Peyer's patch (tissue), 4 donors: ENCODE results near the gene CDH9. TPM values are rescaled to one million over a fixed set of nuclear protein-coding genes. Genes with fewer than 3 reads are reported as not detected.

Source experiments
- DNase-seq, 3 donors: peaks; one replicate each; pipeline ENCODE4 v3.0.0-alpha.2; 2017 to 2019
- H3K27ac ChIP-seq, 4 donors: fragments of 200-600 bp; sonication (generic); one replicate each; pipeline ENCODE4 v1.5.1; 2016 to 2019
- H3K27me3 ChIP-seq, 2 donors: fragments of 200-600 bp; sonication (generic); one replicate each; pipeline ENCODE4 v1.5.1; 2019
- H3K36me3 ChIP-seq, 3 donors: fragments of 200-600 bp; sonication (generic); one replicate each; pipeline ENCODE4 v1.5.1; 2016 to 2019
- H3K4me1 ChIP-seq, 4 donors: fragments of 200-600 bp; sonication (generic); one replicate each; pipeline ENCODE4 v1.5.1; 2016 to 2019
- H3K4me3 ChIP-seq, 4 donors: fragments of 200-600 bp; sonication (generic); 1 replicate in 3 of 4; 2 replicates in 1 of 4; pipeline ENCODE4 v1.5.1; 2016 to 2019; ENCODE audit warnings: mild to moderate bottlenecking in 1 of 4
- H3K9me3 ChIP-seq, 4 donors: fragments of 200-600 bp; sonication (generic); one replicate each; pipeline ENCODE4 v1.5.1; 2016 to 2019; ENCODE audit warnings: mild to moderate bottlenecking in 1 of 4
- CTCF ChIP-seq, 6 experiments: fragments of 450-650 bp in 4 of 6; fragments of 200-600 bp in 2 of 6; sonication (generic) in 1 of 6; IDR thresholded peaks; one replicate each; pipeline ENCODE4 v1.5.1; 2017 to 2019; ENCODE audit warnings: antibody characterized with exemption in 6 of 6, mild to moderate bottlenecking in 3 of 6, moderate library complexity in 1 of 6
- POLR2A ChIP-seq, 2 donors: fragments of 450-650 bp; IDR thresholded peaks; one replicate each; pipeline ENCODE4 v1.5.1; 2017; ENCODE audit warnings: antibody characterized with exemption in 2 of 2, mild to moderate bottlenecking in 2 of 2, moderate library complexity in 2 of 2
- total RNA-seq, 4 donors: library from RNA; depleted of rRNA; stranded (reverse); fragments of >200 nt; gene quantifications; one replicate each; pipeline ENCODE4 v1.1.0, GENCODE V29; 2016

The CDH9 gene
- total RNA-seq, 4 donors from 2014 or later: not detected

DNA sequence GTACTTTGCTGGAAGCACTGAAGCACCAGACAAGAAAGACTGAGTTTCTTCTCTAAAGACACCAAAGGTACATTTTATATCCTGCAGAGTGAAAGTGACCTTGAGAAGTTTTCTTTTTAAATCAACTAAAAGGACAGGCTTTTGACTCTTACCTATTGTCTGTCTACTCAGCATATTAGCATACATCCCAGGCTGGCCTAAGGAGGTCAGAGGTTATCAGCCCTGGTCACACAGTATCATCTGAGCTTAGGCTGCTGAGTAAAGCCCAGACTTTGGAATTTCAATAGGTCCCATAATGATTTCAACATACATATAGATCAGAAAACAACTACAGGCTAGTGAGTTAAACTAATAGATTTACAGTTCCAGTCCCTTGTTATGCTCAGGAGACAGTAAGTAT, 10.1 kb upstream of the CDH9 start:
- H3K4me1 ChIP-seq: no peaks in the 10 kb centered on the region
- H3K4me3 ChIP-seq: no peak overlapping the region
- H3K27me3 ChIP-seq: no peaks in the 10 kb centered on the region
- no peaks in the 10 kb centered on the region for H3K9me3 ChIP-seq
- TF ChIP-seq POLR2A (IDR thresholded peaks at IDR 0.05) (no peak), CTCF (IDR thresholded peaks at IDR 0.05) (no peak)
- no peak overlapping the region for H3K27ac ChIP-seq
- no peaks in the 10 kb centered on the region for H3K36me3 ChIP-seq
- no peak for DNase-seq

GRCh38 chr5:27041372-27041771, 3.0 kb upstream of the CDH9 start:
- no peak for TF ChIP-seq CTCF (IDR thresholded peaks at IDR 0.05)
- TF ChIP-seq POLR2A (IDR thresholded peaks at IDR 0.05): no peak
- Histone ChIP-seq H3K4me1 (no peaks in the 10 kb centered on the region), H3K4me3 (no peak overlapping the region), H3K27ac (no peak overlapping the region), H3K27me3 (no peaks in the 10 kb centered on the region), H3K9me3 (no peaks in the 10 kb centered on the region), H3K36me3 (no peaks in the 10 kb centered on the region)
- no peak for DNase-seq

GRCh38 chr5:27034565-27034964, 3.8 kb downstream of the CDH9 start:
- H3K27me3 ChIP-seq: no peaks in the 10 kb centered on the region
- no peaks in the 10 kb centered on the region for H3K36me3 ChIP-seq
- no peak for DNase-seq
- H3K9me3 ChIP-seq: no peaks in the 10 kb centered on the region
- H3K4me1 ChIP-seq: no peaks in the 10 kb centered on the region
- TF ChIP-seq CTCF (IDR thresholded peaks at IDR 0.05): no peak
- no peak overlapping the region for H3K4me3 ChIP-seq
- no peak overlapping the region for H3K27ac ChIP-seq

- H3K4me3 ChIP-seq: no peak overlapping the region
- no peak for TF ChIP-seq POLR2A (IDR thresholded peaks at IDR 0.05)
- H3K27ac ChIP-seq: no peak overlapping the region
- H3K4me1 ChIP-seq: no peaks in the 10 kb centered on the region
- no peak for DNase-seq
- no peaks in the 10 kb centered on the region for H3K27me3 ChIP-seq
- no peaks in the 10 kb centered on the region for H3K36me3 ChIP-seq
- H3K9me3 ChIP-seq: no peaks in the 10 kb centered on the region
Observed at GRCh38 chr5:27026801-27027200, 11.6 kb downstream of the CDH9 start.

DNA sequence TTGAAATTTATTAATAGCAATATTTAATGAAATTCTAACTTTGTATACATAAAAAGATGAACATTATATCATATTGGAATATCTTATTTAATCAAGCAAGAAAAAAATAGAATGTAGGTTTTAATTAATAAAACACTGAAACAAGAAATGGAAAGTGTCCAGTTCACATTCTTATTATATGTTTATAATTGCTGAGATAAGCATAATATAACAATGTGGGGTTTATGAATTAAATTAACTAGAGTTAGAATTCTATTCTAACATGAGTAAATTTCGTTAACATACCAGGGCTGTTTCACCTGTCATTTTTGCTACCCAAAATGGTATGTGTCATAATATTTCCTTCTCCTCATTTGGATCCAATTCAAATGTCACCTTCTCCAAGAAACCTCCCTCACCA, 12.3 kb downstream of the CDH9 start:
- H3K36me3 ChIP-seq: no peaks in the 10 kb centered on the region
- DNase-seq: no peak
- no peak overlapping the region for H3K27ac ChIP-seq
- no peak for TF ChIP-seq CTCF (IDR thresholded peaks at IDR 0.05)
- no peak for TF ChIP-seq POLR2A (IDR thresholded peaks at IDR 0.05)
- no peaks in the 10 kb centered on the region for H3K27me3 ChIP-seq
- H3K9me3 ChIP-seq: no peaks in the 10 kb centered on the region
- no peaks in the 10 kb centered on the region for H3K4me1 ChIP-seq
- H3K4me3 ChIP-seq: no peak overlapping the region

DNA sequence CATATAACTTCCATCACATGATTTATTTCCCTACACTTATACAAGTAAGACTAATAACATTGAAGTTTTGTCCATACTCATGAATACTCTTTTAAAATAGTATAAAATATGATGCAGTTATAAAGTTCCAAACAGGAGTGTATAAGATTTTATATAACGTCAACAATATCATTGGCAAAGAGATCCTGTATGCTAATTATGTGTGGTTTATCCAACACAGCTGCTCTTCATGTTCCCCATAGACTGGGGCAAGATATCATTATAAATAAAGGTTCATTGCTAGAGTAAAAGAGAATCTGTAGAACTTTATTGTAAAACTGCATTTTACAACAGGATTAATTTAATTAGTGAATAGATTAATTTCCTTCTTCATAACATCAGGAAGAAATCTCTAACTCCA, 16.9 kb downstream of the CDH9 start:
- H3K9me3 ChIP-seq: no peaks in the 10 kb centered on the region
- H3K27ac ChIP-seq: no peak overlapping the region
- TF ChIP-seq CTCF (IDR thresholded peaks at IDR 0.05) (no peak), POLR2A (IDR thresholded peaks at IDR 0.05) (no peak)
- H3K4me3 ChIP-seq: no peak overlapping the region
- no peak for DNase-seq
- H3K4me1 ChIP-seq: no peaks in the 10 kb centered on the region
- H3K36me3 ChIP-seq: no peaks in the 10 kb centered on the region
- H3K27me3 ChIP-seq: no peaks in the 10 kb centered on the region
